HuH-7.5 (cell line): ENCODE data around the gene TRIM3.

Experiments used
- DNase-seq: peaks from one replicate; pipeline ENCODE4 v3.0.0; 2011; ENCODE audit warnings: low spot score

Gene TRIM3

DNA sequence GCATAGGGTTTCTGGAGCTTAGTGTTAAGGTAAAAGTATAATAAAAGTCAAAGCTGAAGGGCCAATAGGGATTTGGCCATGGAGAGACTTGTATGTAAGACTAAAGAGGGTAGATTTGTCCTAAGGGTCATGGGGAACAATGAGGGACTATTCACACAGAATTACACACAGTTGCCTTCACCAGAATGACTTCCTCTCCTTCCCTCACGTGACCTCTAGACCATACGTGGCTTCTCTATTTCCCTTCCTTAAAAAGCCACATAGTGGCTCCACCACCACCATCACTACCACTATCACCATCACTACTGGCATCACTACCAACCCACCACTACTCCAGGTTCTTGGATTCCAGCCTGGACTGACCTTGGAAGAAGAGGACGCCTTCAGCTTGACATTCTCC is 35.7 kb downstream of the TRIM3 start:
- DNase-seq = no peak

DNA sequence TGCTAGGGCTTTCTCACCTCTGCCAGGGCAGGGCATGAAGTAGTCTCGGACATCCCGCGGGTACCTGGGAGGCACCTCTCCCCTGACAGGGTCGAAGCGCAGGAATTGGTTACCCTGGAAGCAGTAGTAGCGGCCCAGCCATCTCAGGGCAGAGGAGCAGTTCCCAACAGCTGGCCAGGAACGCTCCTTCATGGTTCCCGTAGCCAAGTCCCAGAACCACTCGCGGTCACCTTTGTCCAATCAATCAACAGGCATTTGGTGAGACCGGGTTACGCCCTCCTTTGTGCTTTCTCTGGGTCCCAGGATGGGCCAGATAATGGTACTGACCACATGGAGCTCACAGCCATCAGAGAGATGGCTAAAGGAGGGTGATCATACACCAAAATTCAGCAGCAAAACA is 36.3 kb downstream of the TRIM3 start:
- DNase-seq = no peak

DNA sequence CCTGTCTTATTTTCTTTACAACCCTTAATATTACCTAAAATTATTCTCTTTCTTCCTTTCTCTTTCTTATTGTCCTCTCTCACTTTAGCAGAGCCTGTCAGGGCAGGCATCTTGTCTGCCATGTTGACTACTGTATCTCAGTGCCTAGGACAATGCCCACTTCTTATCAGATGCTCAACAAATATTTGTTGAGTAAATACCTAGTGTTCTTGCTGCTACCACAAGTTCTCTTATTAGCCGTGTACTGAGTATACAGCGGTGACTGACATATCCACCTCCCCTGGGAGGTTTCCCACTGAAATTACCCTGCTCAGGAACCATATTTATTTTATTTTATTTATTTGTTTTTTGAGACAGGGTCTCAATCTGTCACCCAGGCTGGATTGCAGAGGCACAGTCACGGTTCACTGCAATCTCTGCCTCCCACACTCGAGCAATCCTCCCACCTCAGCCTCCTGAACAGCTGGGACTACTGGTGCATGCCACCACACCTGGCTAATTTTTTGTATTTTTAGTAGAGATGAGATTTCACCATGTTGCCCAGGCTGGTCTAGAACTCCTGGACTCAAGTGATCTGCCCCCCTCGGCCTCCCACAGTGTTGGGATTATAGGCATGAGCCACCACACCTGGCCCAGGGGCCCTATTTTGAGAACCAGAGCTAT is 39.6 kb downstream of the TRIM3 start:
- no peak for DNase-seq

DNA sequence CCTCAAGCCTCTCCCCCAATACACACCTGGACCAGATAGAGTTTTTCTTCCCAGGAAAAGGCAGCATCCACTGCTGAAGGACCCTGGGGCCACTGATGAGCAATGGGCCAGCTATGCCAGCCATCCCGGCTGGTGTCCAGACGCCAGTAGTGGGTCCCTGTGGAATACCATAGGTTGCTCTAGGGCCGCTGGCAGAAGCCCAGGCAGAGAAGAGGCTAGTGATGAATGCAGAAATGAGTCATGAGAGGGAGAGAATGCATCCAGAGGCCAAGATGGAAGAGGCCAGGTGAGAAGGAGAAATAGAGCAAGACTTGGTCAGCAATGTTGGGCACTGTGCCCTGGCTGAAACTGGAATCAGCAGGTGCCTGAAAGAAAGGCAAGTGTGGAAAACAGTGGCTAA is 41.9 kb downstream of the TRIM3 start:
- no peak for DNase-seq

DNA sequence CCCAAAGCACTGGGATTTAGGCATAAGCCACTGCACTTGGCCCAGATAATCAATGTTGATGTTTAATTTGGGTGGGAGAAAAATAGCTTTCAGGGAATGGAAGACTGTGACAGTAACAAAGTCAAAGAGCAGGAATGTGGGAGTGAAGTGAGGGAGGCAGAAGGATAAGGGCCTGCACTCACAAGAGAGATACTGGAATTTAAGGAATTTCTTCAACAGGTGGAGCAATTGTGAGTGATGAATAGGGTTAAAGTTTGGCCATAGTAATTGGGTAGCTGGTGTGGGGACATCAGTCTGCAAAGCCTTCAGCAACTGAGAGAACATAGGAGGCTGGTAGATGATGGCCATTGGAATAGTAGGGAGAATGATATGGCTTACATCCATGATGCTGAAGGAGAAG is 46.2 kb downstream of the TRIM3 start:
- DNase-seq = no peak

DNA sequence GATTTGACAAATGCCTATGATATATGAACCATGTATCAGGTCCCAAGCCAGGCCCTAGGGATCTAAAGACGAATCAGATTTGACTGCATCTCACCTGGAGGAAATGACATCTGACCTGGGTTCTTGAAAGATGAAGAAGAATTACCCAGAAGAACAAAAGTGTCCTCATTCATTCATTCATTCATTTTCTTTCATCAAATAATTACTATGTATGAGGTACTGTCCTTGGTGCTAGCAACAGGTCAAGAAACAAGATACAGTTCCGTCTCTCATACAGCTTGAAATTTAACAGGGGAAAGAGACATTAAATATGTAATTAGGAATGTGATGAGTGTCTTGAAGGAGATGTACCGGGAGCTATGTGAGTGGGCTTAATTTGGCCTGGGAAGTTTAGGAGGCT is 53.1 kb downstream of the TRIM3 start:
- no peak for DNase-seq

DNA sequence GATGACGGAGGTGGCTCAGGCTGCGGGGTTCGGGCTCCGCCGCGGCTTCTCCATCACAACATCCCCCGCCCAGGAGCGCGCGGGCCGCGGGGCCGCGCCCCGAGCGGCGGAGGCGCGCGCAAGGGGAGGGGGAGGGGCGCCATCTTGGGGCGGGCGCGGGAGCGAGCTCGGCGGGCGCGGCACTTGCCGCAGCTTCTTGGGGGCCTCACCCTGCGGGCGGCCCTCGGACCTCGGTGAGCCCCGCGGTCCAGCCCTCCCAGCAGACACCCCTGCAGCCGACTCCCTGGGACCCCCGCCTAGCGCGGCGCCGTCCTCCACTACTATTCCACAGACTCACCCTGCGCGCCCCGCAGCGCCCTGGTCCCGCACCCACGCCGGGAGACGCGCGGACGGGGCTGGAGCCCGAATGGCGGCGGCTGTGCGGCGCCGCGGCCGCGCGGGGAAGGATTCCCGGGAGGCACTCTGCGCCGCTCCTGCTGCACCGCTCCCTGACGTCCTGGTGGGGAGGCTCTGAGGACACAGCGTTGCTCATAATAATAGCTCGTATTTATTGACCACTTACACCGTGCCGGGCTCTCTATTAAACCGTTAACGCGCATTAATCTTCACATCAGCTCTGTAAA is 54.6 kb downstream of the TRIM3 start, which contains the start of gene APBB1:
APBB1 (minus strand) TSS at position 86 of the 623 bp plus-strand sequence. CDS start 7,747 bp downstream, outside the sequence.
- peak; percentile 69 for DNase-seq

DNA sequence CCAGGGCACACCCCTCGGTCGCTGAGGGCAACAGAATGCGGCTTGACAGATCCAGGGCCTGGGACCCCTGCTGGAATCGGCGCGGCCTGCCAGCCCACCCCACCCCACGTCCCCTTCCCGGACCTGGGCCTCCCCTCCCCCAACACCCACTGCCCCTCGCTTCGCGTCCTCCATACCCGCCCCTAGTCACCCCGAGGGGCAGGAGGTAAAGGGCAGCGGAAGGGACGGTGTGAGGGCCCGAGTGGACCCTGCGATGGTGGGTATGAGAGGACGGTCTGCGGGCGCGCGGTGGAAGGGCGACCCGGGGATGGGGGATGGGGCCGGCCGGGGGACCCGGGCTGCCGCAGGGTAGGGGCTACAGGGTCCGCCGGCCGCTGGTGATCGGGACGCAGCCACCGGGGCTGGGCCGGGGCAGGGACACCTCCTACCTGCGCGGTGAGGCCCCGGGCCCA is 55.2 kb downstream of the TRIM3 start:
- no peak for DNase-seq

DNA sequence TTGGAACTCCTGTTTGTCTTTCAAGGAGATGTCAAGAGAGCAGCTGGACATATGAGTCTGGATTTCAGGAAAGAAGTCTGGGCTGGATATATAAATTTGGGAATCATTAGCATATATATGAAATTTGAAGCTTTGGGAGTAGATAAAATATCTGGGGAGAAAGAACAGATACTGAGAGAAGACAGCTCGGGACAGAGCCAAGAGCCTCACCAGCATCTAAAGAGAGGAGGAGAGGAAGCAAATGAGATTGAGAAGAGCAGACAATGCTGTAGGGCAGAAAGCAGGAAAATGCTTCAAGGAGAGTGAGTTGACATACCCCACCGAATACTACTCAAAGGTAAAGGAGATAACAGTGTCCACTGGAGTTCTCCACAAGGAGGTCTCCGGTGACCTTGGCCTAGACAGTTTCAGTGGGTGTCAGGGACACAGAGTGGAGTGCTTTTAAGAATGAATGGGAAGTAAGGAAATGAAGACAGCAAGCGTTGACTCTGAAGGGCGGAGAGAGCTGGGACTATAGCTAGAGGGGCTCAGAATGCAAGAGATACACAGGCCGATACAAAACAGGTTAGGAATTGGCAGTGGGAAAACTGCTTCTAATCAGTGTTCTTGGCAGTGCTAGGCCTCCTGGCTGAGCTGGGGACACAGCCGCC is 55.7 kb downstream of the TRIM3 start:
- no peak for DNase-seq

DNA sequence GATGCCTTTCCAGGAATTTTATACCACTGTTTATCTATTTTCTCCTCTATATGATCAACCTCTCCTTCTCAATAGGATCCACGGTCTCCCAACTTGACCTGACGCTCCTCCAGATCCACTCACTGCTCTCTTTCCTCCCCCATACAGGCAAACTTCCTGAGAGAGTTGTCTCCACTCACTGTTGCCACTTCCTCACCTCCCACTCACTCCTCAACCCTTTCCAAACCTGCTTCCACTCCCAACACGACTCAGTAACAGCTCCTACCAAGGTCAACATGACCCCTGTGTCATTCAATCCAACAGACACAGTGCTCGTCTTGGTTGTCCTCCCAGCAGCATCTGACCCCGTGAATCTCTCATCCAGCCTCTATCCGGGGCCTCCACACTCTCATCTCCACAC is 57.9 kb downstream of the TRIM3 start:
- no peak for DNase-seq

DNA sequence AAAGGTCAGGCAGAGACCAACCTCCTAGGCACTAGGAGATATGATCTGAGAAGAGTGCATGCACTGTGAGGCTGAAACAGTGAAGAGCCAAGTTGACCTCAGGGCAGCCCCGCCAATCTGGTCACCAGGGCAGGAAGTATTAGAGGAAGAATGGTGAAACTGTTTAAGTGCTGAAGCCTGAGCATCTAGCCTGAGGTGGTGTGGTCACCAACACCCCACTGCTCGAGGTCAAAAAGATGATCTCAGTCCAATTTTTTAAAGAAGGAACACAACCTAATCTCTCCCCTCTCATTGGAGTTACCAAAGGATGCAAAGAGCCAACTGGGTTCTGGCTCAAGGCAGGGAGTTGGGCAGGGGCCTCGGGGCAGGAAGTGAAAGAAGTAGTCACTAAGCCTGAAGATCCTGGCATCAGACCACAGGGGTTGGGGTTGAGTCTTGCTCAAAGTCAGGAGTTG is 58.8 kb downstream of the TRIM3 start:
- DNase-seq = no peak

DNA sequence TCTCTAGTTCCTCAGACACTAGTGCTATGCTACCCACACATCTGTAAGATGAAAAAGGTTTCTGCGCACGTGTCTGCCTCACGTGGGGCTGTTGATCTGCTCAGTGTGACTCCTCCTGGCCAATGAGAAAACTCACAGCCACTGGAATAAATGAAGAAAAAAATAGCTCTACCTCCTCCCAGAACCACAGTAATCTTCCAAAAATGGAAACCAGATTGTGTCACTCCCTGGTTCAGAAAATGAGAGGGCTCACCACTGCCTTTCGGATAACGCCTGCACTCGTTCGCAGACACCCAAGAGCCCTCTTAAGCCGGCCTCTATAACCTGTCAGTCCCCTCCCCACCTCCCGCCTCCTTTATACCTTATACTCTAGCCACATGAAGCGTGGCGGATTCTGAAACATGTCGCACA is 59.9 kb downstream of the TRIM3 start:
- DNase-seq = no peak

DNA sequence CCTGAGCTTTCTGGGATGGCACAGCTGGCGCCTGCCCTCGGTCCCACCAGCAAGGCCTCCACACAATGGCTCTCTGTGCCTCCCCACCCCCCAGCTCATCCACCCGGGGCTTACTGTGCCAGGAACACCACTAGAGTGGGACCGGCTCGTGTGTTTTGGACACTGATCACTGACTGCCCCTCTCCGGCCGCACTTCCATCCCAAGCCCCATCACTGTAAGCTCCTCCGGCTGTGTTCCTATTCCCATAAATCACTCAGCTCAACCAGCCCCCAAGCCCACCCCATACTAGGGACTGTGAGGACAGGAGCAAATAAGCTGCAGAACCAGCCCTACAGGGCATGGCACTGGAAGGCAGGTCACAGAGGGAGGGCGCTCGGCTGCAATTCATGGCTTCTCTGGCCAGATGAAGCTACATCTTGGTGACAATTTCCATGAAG is 62.1 kb downstream of the TRIM3 start:
- no peak for DNase-seq

DNA sequence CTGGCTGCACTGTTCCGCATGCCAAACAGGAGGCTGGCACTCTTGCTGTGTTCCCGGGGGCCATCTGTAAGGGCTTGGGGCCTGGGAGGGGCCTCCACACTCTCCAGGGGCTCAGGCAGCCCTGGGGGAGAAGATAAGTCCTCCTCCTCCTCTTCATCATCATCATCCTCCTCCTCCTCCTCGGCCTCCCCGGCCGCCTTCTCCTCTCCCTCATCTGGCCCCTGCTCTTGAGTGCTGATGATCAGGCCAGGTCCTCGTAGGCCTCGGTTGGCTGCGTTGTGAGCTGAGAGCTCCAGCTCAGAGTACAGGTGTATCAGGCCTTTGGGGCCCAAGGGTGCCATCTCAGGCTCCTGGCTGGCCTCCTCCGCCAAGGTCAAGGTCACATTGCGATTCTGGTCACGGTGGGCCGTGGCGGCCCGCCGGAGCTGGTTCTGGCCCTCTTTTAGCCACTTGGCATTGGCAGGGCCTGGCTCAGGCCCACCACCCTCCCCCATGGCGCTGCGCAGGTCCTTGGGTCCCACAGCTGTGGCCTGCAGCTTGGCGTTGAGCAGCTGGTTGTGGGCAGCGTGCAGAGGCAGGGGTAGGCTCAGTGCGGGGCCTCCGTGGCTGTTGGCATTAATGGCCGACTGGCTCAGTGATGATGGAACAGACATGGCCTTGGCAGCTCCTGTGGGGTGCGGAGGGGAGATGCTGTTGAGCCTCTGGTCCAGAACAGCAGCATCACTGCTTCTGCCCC is 62.9 kb downstream of the TRIM3 start:
- no peak for DNase-seq

DNA sequence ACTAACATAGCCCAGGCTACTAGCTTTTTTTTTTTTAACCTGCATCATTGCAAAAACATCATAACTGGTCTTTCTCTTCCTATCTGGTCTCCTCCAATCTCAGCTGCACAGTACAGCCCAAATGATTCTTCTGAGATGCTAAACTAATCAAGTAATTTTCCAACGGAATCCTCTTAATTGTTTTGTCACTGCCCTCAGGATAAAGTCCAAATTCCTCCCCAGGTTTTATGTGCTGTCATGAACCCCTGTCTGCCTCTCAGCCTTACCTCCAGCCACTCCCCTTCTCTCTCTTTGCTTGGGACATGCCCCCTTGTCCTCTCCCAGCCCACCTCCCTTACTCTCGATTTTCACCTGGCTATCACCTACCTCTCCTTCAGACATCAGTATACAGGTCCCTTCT is 67.4 kb downstream of the TRIM3 start:
- peak; percentile 44 for DNase-seq

DNA sequence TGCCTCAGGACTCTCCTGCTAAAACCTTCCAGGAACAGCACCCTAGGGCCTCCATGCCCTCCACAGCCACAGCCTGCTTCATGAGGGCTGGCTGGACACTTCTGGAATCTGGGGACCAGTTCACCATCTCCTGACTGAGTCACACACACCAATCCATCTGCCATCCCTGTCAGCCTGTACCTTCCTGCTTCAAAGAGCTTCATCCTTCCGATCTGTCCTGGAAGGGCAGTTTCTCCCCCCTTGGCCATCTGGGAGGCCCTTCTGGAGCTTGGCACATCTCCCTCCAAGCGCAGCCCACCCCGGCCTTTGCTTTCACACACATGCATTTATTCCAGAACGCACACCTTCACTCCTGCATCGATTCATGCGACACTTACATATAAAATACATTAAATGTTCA is 67.9 kb downstream of the TRIM3 start:
- DNase-seq = no peak

DNA sequence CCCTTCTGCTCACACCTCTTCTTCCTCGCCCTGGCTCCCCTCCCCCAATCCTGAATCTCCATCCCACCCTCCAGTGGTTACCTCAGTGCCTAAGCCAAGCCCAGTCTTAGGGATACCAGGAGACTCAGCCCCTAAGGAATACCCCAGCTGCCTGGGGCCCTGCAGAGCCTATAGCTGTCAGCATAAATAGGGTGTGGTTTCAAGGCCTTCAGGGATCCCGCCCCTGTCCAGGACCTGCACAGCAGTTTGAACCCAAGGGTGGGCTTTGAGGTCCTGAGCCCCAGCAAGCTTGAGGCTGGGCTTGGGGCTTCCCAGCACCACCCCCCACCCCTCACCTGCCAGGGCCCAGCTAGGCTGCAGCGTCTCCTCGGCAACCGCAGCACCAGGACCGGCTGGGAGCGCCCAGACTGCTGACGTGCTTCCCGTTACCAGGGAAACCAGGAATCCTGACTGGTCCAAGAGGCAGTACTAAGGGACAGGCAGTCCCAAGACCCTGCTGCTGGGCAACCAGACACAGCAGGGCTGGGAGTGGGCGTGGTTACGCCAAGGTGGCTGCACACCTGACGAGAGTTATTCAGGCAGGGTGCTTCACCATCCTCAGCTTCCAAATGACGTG is 68.6 kb downstream of the TRIM3 start:
- no peak for DNase-seq

DNA sequence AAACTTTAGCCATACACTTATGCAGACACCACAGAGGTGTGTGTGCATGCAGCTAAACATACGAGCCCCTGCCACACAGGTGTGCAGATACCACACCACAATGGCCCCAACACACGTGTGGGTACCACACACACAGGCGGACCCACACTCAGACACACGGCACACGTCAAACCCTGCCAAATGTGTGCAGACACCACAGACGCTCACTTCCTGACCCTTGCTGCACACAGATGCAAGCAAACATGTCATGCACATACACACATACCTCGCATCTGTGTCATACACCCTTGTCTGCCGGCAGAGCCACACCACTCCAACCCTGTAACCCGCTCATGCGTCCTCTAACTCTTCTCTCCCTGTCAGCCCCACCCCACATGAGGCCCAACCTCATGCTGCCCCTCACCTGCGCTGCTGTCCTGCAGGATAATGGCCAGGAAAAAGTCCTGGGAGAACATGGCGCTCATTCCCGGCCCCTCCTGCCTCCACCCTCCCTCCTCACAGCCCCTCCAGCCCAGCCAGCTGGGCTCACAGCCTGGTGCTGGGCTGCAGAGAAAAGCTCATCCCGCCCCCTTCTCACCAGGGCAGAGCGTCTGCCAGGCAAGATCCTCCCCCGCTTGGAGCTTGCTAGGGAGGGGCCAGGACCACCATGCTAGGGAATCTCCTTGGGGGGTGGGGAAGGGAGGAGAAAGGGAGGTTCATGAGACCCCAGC is 69.2 kb downstream of the TRIM3 start:
- DNase-seq = no peak

DNA sequence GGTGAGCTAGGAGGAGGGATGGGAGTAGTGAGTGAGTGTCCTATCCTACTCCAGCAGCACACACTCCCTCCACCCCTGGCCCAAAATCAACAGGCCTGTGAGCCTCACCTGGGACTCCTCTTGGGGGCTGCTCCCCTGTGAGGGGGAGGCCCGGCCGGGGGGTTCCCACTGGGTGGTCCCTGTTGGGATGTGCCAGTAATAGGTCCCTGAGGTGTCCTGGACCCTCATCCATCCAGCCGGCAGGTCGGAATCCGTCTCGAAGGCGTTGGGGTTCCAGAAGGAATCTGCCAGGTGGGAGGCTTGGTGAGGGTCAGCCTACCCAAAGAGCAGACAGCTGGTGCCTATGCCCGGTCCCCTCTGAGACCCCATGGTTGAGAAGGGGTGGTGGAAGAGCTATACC is 70.2 kb downstream of the TRIM3 start:
- DNase-seq = no peak

DNA sequence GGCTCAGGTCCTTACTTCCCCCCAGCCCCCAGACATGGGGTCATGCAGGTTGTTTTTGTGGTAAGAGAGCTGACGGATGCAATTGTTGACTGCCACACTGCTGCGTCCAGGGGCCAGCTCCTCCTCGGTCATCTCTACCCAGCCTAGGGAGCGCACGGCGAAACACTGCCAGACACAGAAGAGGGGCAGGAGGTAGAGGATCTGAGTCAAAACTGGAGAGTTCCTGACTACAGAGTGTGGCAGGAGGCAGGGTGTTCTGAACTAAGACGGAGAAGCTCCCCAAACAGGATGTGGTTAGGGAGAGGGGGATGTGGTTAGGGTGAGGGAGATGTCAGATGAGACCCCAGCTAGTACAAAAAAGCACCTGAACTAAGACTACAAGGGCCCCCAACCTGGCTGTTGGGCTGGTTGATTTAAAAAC is 71.2 kb downstream of the TRIM3 start:
- DNase-seq = no peak

DNA sequence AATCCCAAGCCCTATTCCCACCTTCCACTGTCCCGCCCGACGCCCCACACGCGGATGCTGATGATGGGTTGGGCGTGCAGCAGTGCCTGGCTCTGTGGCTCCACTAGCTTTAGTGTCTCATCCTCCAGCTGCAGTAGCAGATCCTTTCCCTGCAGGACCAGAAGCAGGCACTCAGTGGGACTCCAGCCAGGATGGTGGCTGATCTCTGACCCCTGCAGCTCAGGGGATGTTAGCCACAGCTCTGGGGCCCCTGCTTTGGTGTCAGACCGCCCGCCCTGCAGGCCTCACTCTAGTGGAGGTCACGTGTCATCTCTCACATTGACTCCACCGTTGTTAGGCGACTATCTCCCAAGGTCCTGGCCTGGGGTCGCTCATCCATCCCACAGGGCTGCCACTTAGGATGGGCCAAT is 71.7 kb downstream of the TRIM3 start:
- DNase-seq = no peak
